ENCODE measurements around the gene IQGAP2.

Gene IQGAP2

GRCh38 chr5:76576450-76576849, 173.4 kb downstream of the IQGAP2 start:
- DNase-seq (ENCODE audit: low spot score) = no peak
- TF ChIP-seq CTCF (IDR thresholded peaks at IDR 0.05; ENCODE audit: extremely low read depth, insufficient read depth, missing control alignments) = no peak
- in situ Hi-C loops (cut with MboI; ENCODE audit: low pct_unique_long_range_greater_than_20kb, low sequenced_read_pairs, unreplicated experiment) = no loop called here

- no peak for TF ChIP-seq CTCF (IDR thresholded peaks at IDR 0.05; ENCODE audit: extremely low read depth, insufficient read depth, missing control alignments)
- no peak for DNase-seq (ENCODE audit: low spot score)
- in situ Hi-C loops (cut with MboI; ENCODE audit: low pct_unique_long_range_greater_than_20kb, low sequenced_read_pairs, unreplicated experiment) = no loop called here
These were observed 173.9 kb downstream of the IQGAP2 start for GRCh38 chr5:76576996-76577395.

GRCh38 chr5:76579166-76579937, 176.3 kb downstream of the IQGAP2 start:
- DNase-seq (ENCODE audit: low spot score) = no peak
- in situ Hi-C loops (cut with MboI; ENCODE audit: low pct_unique_long_range_greater_than_20kb, low sequenced_read_pairs, unreplicated experiment) = no loop called here
- TF ChIP-seq CTCF (IDR thresholded peaks at IDR 0.05; ENCODE audit: extremely low read depth, insufficient read depth, missing control alignments) = no peak

- DNase-seq (ENCODE audit: low spot score) = no peak
- in situ Hi-C loops (cut with MboI; ENCODE audit: low pct_unique_long_range_greater_than_20kb, low sequenced_read_pairs, unreplicated experiment) = no loop called here
- no peak for TF ChIP-seq CTCF (IDR thresholded peaks at IDR 0.05; ENCODE audit: extremely low read depth, insufficient read depth, missing control alignments)
These were observed 177.9 kb downstream of the IQGAP2 start for GRCh38 chr5:76580981-76581380.

GRCh38 chr5:76582230-76583162, 179.4 kb downstream of the IQGAP2 start:
- in situ Hi-C loops (cut with MboI; ENCODE audit: low pct_unique_long_range_greater_than_20kb, low sequenced_read_pairs, unreplicated experiment) = no loop called here
- peak; percentile 32 for DNase-seq (ENCODE audit: low spot score)
- no peak for TF ChIP-seq CTCF (IDR thresholded peaks at IDR 0.05; ENCODE audit: extremely low read depth, insufficient read depth, missing control alignments)

GRCh38 chr5:76583163-76584047, 180.3 kb downstream of the IQGAP2 start:
- no peak for DNase-seq (ENCODE audit: low spot score)
- in situ Hi-C loops (cut with MboI; ENCODE audit: low pct_unique_long_range_greater_than_20kb, low sequenced_read_pairs, unreplicated experiment) = no loop called here
- peak; percentile 45 for TF ChIP-seq CTCF (IDR thresholded peaks at IDR 0.05; ENCODE audit: extremely low read depth, insufficient read depth, missing control alignments)
